A673 (cell line): ENCODE measurements around the gene TREML2. TPM values are rescaled to one million over a fixed set of nuclear protein-coding genes. Genes with fewer than 3 reads are reported as not detected.

ENCODE experiments used
- BruUV-seq: library from RNA; stranded (reverse); fragments of 400-500 nt; replicated peaks from 2 replicates; lab custom pipeline; 2021; lab: Mats Ljungman, UMichigan
- CTCF ChIA-PET: fragments of 300-600 bp; sonication (Branson Sonifier 250); formaldehyde crosslinking; loops from one replicate; lab custom pipeline; 2022; ENCODE audit warnings: antibody characterized with exemption; lab: Charles Lee
- POLR2A ChIA-PET: fragments of 300-600 bp; sonication (Branson Sonifier 250); formaldehyde crosslinking; loops from one replicate; lab custom pipeline; 2022; ENCODE audit warnings: antibody characterized with exemption; ENCODE audit not compliant: low non-redundant PET; lab: Charles Lee
- DNase-seq: peaks from one replicate; pipeline ENCODE4 v3.0.0-alpha.2; 2015; ENCODE audit warnings: low spot score
- H3K27ac ChIP-seq: fragments of 200-600 bp; sonication (generic); 2 replicates; pipeline ENCODE4 v1.5.1; 2016; ENCODE audit warnings: mixed run types, low read depth, mild to moderate bottlenecking, mixed read lengths, antibody characterized with exemption, low read length; ENCODE audit not compliant: poor library complexity, severe bottlenecking
- H3K27me3 ChIP-seq: fragments of 200-600 bp; sonication (generic); replicated peaks from 2 replicates; pipeline ENCODE4 v1.6.1; 2017; ENCODE audit warnings: mixed run types, low read depth, mild to moderate bottlenecking, mixed read lengths, antibody characterized with exemption, low read length; ENCODE audit not compliant: insufficient read depth, poor library complexity
- H3K36me3 ChIP-seq: fragments of 200-600 bp; sonication (generic); 2 replicates; pipeline ENCODE4 v1.6.1; 2016; ENCODE audit warnings: mixed run types, mild to moderate bottlenecking, mixed read lengths, antibody characterized with exemption, low read length; ENCODE audit not compliant: insufficient read depth, poor library complexity, severe bottlenecking
- H3K4me1 ChIP-seq: fragments of 200-600 bp; sonication (generic); 2 replicates; pipeline ENCODE4 v1.6.1; 2017; ENCODE audit warnings: mixed run types, mild to moderate bottlenecking, mixed read lengths, antibody characterized with exemption, low read length; ENCODE audit not compliant: insufficient read depth, poor library complexity, severe bottlenecking
- H3K4me3 ChIP-seq: fragments of 200-600 bp; sonication (generic); 2 replicates; pipeline ENCODE4 v1.5.1; 2016; ENCODE audit warnings: low read depth, mixed run types, mild to moderate bottlenecking, mixed read lengths, low read length; ENCODE audit not compliant: poor library complexity, severe bottlenecking
- H3K9me3 ChIP-seq: fragments of 200-600 bp; sonication (generic); 2 replicates; pipeline ENCODE4 v1.6.1; 2016; ENCODE audit warnings: mixed run types, low read depth, mild to moderate bottlenecking, mixed read lengths, antibody characterized with exemption, low read length; ENCODE audit not compliant: poor library complexity, severe bottlenecking
- CTCF ChIP-seq: fragments of 300-800, 200-600 bp; sonication (generic); conservative IDR thresholded peaks from 2 replicates; pipeline ENCODE4 v1.5.1; 2017; ENCODE audit warnings: low read depth, mild to moderate bottlenecking, antibody characterized with exemption, low read length, moderate library complexity, mixed read lengths
- EZH2 ChIP-seq: fragments of 200-600 bp; sonication (generic); IDR thresholded peaks from 2 replicates; pipeline ENCODE4 v1.6.1; 2017; ENCODE audit warnings: borderline replicate concordance, low read depth, mild to moderate bottlenecking, mixed read lengths, antibody characterized with exemption, low read length; ENCODE audit not compliant: poor library complexity, severe bottlenecking
- intact Hi-C: fragments of 100-400 bp; cut with micrococcal nuclease; formaldehyde crosslinking; loops from one replicate; pipeline ENCODE4 v1.10.0; 2022; ENCODE audit not compliant: unreplicated experiment
- total RNA-seq: library from RNA; stranded (reverse); gene quantifications from 2 replicates; pipeline ENCODE4 v1.2.3, GENCODE V29; 2021

TREML2 gene
- total RNA-seq, 1 experiment from 2014 or later = not detected

- BruUV-seq = no TSS peak
- Histone ChIP-seq H3K27ac (no peak overlapping the region), H3K4me1 (no peaks in the 10 kb centered on the region), H3K36me3 (no peaks in the 10 kb centered on the region), H3K4me3 (no peak overlapping the region), H3K27me3 (peaks cover 31% of the 10 kb centered on the region), H3K9me3 (no peaks in the 10 kb centered on the region)
- intact Hi-C loops = loop anchor here (10.0 kb wide), 1 partner anchor 122 kb away; no protein-coding TSS in a partner anchor
- POLR2A ChIA-PET = no interaction called here
- TF ChIP-seq EZH2 = no peak
- no peak for TF ChIP-seq CTCF
- no peak for DNase-seq
- CTCF ChIA-PET = no interaction called here
These were observed 7.7 kb downstream of the TREML2 start for GRCh38 chr6:41193171-41193734.

GRCh38 chr6:41191569-41191968 is 9.4 kb downstream of the TREML2 start:
- intact Hi-C loops = loop anchor here (10.0 kb wide), 1 partner anchor 123 kb away; no protein-coding TSS in a partner anchor
- DNase-seq = peak; percentile 38
- Histone ChIP-seq H3K9me3 (no peaks in the 10 kb centered on the region), H3K4me3 (no peak overlapping the region), H3K4me1 (no peaks in the 10 kb centered on the region), H3K27ac (no peak overlapping the region), H3K27me3 (peaks cover 23% of the 10 kb centered on the region), H3K36me3 (no peaks in the 10 kb centered on the region)
- BruUV-seq = no TSS peak
- CTCF ChIA-PET = interaction anchor here (1.4 kb wide), 1 partner anchor 9 kb away, joined by 6 read pairs; no protein-coding TSS in a partner anchor
- peak; percentile 61; the same call in 1 of the 2 replicates for TF ChIP-seq CTCF
- TF ChIP-seq EZH2 = no peak
- POLR2A ChIA-PET = interaction anchor here (0.7 kb wide), 1 partner anchor 28 kb away, joined by 5 read pairs; the partner anchor contains the start of gene TREM2

- no peak overlapping the region for H3K4me3 ChIP-seq
- ChIA-PET CTCF (no interaction called here), POLR2A (no interaction called here)
- H3K27ac ChIP-seq = no peak overlapping the region
- intact Hi-C loops = loop anchor here (10.0 kb wide), 1 partner anchor 124 kb away; no protein-coding TSS in a partner anchor
- no peak for DNase-seq
- no peaks in the 10 kb centered on the region for H3K36me3 ChIP-seq
- BruUV-seq = no TSS peak
- no peak for TF ChIP-seq CTCF
- no peak for TF ChIP-seq EZH2
- H3K4me1 ChIP-seq = no peaks in the 10 kb centered on the region
- H3K9me3 ChIP-seq = no peaks in the 10 kb centered on the region
- peaks cover 16% of the 10 kb centered on the region for H3K27me3 ChIP-seq
These were observed 10.2 kb downstream of the TREML2 start for GRCh38 chr6:41190791-41191190.
